Body of pancreas (tissue), 4 donors: Measurements from ENCODE around the gene C1QTNF12.

Experiments
- POLR2A ChIP-seq, 3 donors: fragments of 450-650 bp; IDR thresholded peaks; one replicate each; pipeline ENCODE4 v1.6.1; 2016; ENCODE audit warnings: antibody characterized with exemption in 3 of 3, mild to moderate bottlenecking in 2 of 3
- TF ChIP-seq, protein P1 (sequence below), 7 experiments: fragments of 450-650 bp in 4 of 7; fragments of 200-600 bp in 3 of 7; sonication (generic) in 3 of 7; IDR thresholded peaks; one replicate each; pipeline ENCODE4 v1.5.1; 2016 to 2019; ENCODE audit warnings: antibody characterized with exemption in 7 of 7

GRCh38 chr1:1287288-1288110 is 41.0 kb upstream of the C1QTNF12 start:
- TF ChIP-seq, protein P1, sequence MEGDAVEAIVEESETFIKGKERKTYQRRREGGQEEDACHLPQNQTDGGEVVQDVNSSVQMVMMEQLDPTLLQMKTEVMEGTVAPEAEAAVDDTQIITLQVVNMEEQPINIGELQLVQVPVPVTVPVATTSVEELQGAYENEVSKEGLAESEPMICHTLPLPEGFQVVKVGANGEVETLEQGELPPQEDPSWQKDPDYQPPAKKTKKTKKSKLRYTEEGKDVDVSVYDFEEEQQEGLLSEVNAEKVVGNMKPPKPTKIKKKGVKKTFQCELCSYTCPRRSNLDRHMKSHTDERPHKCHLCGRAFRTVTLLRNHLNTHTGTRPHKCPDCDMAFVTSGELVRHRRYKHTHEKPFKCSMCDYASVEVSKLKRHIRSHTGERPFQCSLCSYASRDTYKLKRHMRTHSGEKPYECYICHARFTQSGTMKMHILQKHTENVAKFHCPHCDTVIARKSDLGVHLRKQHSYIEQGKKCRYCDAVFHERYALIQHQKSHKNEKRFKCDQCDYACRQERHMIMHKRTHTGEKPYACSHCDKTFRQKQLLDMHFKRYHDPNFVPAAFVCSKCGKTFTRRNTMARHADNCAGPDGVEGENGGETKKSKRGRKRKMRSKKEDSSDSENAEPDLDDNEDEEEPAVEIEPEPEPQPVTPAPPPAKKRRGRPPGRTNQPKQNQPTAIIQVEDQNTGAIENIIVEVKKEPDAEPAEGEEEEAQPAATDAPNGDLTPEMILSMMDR (IDR thresholded peaks at IDR 0.05) = no peak
- no peak for TF ChIP-seq POLR2A (IDR thresholded peaks at IDR 0.05)
